ENCODE data around the gene FXYD5. TPM values are rescaled to one million over a fixed set of nuclear protein-coding genes. Genes with fewer than 3 reads are reported as not detected.

Gene FXYD5
- total RNA-seq, 4 donors from 2014 or later, result 5.2 to 23.3 (median 14.3) TPM

DNA sequence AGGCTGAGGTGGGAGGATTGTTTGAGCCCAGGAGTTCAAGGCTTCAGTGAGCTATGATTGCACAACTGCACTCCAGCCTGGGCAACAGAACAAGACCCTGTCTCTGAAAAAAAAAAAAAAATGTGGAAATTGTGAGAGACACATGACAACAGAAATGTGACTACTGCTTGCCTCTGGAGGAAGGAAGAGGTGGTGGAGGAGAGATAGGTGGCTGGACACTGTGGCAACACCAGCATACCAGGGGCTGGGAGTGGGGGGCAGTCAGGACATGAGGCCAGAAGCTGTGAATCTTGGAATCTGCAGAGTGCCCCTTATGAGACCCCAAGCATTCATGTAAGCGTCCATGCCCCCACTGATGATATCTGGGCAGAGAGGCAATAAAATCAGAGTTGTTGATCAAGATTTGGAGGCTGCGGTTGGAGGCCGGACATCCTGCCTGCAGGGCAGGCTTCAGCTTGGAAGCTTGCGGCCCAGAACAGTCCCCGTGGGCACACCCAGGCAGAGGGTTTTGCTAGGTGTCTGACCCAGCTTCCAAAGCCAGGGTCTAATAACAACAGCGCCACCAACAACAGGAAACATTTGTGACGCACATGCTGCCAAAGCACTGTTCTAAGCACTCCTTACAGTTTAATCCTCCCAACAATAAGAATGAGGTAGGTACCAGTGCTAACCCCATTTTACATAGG is 57.2 kb downstream of the FXYD5 start:
- TF ChIP-seq, protein P1, sequence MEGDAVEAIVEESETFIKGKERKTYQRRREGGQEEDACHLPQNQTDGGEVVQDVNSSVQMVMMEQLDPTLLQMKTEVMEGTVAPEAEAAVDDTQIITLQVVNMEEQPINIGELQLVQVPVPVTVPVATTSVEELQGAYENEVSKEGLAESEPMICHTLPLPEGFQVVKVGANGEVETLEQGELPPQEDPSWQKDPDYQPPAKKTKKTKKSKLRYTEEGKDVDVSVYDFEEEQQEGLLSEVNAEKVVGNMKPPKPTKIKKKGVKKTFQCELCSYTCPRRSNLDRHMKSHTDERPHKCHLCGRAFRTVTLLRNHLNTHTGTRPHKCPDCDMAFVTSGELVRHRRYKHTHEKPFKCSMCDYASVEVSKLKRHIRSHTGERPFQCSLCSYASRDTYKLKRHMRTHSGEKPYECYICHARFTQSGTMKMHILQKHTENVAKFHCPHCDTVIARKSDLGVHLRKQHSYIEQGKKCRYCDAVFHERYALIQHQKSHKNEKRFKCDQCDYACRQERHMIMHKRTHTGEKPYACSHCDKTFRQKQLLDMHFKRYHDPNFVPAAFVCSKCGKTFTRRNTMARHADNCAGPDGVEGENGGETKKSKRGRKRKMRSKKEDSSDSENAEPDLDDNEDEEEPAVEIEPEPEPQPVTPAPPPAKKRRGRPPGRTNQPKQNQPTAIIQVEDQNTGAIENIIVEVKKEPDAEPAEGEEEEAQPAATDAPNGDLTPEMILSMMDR (IDR thresholded peaks at IDR 0.05 in 4 of 5, conservative IDR thresholded peaks at IDR 0.05 in 1 of 5), result no peak
- peak; percentile 4 to 41 for TF ChIP-seq POLR2A (IDR thresholded peaks at IDR 0.05)
- in situ Hi-C loops (cut with MboI; ENCODE audit: low sequenced_read_pairs in 4 of 4) (no loop called here), intact Hi-C loops (cut with DNase I; ENCODE audit: low total_unique reads) (no loop called here)
- Histone ChIP-seq H3K36me3 (no peaks in the 10 kb centered on the region), H3K27ac (peak overlapping the region; percentile 41 to 79 (median 78)), H3K4me1 (peaks cover 12 to 19% of the 10 kb centered on the region in 2 donors), H3K9me3 (no peaks in the 10 kb centered on the region), H3K27me3 (no peaks in the 10 kb centered on the region), H3K4me3 (no peak overlapping the region)
- peak; percentile 49 to 64 for ATAC-seq
- DNase-seq, result peak; percentile 22 to 52

DNA sequence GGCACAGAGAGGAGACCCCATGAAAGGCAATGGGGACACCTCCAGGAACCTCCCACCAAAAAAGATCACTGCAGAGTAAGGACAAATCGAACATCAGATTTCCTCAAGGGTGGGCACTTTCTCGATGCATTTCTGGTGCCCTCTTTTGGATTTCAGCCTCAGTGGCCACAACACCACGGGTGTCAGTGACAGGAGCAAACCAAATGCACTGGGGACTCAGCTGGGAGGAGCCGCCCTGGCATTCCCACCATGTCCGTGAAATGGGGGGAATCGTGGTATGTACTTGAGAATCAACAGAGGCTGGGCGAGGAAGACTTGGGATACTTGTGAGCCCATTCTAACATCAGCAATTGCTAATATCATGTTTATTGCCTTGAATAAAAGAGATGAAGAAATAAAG is 57.7 kb downstream of the FXYD5 start:
- intact Hi-C loops (cut with DNase I; ENCODE audit: low total_unique reads), result no loop called here
- no peak for ATAC-seq
- TF ChIP-seq, protein P1 (IDR thresholded peaks at IDR 0.05 in 4 of 5, conservative IDR thresholded peaks at IDR 0.05 in 1 of 5), result no peak
- TF ChIP-seq POLR2A (IDR thresholded peaks at IDR 0.05), result no peak

DNA sequence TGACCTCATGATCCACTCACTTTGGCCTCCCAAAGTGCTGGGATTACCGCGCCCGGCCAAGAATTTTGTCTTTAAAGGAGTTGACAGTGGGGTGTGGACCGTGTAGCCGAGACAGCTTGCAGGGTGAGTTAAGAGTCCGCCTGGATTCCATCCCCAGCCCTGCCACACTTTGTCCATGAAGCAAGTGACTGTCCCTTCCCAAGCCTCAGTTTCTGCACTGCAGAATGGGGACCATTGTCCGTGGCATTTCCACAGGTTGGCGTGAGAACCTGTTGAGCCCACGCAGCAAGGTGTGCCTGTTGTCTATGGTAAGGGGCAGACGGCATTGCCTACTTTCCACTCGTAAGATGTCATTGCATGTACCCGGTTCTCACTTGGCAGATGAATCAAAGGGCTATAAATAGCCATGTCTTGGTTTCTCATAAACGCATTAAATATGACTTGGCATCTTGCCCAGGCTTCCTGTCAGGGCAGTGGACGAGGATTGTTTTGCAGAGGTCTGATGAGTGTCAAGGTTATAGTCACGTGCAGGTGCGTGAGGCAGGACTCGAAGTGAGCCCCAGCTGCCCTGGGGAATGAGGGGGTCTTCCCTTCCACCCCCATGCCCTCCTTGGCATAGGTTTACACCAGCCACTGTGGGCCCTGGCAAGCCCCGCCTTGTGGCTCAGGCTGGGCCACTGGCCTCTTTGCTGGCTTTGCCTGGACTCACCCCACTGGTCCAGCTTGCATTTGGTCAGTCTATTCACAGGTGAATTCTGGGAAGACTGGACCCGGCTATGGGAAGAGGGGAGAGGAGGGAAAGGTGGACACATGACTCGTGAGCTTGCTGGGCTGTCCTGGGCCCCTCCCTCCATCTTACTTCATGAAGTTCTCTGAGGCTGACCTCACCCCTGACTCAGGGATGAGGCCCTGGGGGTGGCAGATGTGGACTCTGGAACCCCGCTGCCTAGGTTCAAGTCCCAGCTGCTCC is 59.4 kb downstream of the FXYD5 start:
- no peak overlapping the region for H3K4me3 ChIP-seq
- intact Hi-C loops (cut with DNase I; ENCODE audit: low total_unique reads) (loop anchor here (2.0 kb wide), 1 partner anchor 55 kb away; the partner anchor contains the start of gene USF2), in situ Hi-C loops (cut with MboI; ENCODE audit: low sequenced_read_pairs in 4 of 4) (no loop called here)
- DNase-seq (peak; percentile 62 to 66), ATAC-seq (peak; percentile 82 to 91)
- peaks cover 12 to 19% of the 10 kb centered on the region in 2 donors for H3K4me1 ChIP-seq
- no peaks in the 10 kb centered on the region for H3K36me3 ChIP-seq
- H3K27me3 ChIP-seq, result no peaks in the 10 kb centered on the region
- peak in 1 of 2 donors; percentile 42 for TF ChIP-seq POLR2A (IDR thresholded peaks at IDR 0.05)
- TF ChIP-seq, protein P1 (IDR thresholded peaks at IDR 0.05 in 4 of 5, conservative IDR thresholded peaks at IDR 0.05 in 1 of 5), result no peak
- peak overlapping the region; percentile 65 to 79 (median 78) for H3K27ac ChIP-seq
- H3K9me3 ChIP-seq, result no peaks in the 10 kb centered on the region

More for the DNA sequence above, 57.7 kb downstream of the FXYD5 start:
- Histone ChIP-seq H3K9me3 (no peaks in the 10 kb centered on the region), H3K27ac (peak overlapping the region; percentile 39 to 79 (median 78)), H3K36me3 (no peaks in the 10 kb centered on the region), H3K4me3 (no peak overlapping the region), H3K27me3 (no peaks in the 10 kb centered on the region), H3K4me1 (peaks cover 12 to 19% of the 10 kb centered on the region in 2 donors)
- DNase-seq, result no peak
- in situ Hi-C loops (cut with MboI; ENCODE audit: low sequenced_read_pairs in 4 of 4), result no loop called here

DNA sequence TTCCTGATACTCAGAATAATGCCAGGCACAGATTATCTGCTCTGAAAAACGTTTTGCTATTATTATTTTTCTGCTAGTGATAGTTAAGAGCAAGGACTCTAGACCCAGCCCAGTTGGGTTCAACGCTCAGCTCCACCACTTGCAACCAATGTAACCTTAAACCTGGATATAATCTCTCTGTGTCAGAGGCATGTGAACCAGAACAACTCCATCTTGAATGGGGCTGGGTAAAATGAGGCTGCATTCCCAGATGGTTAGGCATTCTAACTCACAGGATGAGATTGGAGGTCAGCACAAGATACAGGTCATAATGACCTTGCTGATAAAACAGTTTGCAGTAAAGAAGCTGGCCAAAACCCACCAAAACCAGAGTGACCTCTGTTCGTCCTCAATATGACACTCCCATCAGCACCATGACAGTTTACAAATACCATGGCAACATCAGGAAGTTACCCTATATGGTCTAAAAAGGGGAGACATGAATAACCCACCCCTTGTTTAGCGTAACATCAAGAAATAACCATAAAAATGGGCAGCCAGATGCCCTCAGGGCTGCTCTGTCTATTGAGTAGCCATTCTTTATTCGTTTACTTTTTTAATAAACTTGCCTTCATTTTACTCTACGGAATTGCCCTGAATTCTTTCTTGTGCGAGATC is 60.4 kb downstream of the FXYD5 start:
- no peak for DNase-seq
- intact Hi-C loops (cut with DNase I; ENCODE audit: low total_unique reads), result loop anchor here (2.0 kb wide), 1 partner anchor 54 kb away; the partner anchor contains the start of gene USF2
- in situ Hi-C loops (cut with MboI; ENCODE audit: low sequenced_read_pairs in 4 of 4), result no loop called here
- no peaks in the 10 kb centered on the region for H3K9me3 ChIP-seq
- ATAC-seq, result no peak
- H3K4me3 ChIP-seq, result no peak overlapping the region
- no peaks in the 10 kb centered on the region for H3K36me3 ChIP-seq
- H3K27ac ChIP-seq, result peak overlapping the region in 3 of 4 donors; percentile 78 to 79 (median 79)
- TF ChIP-seq, protein P1 (IDR thresholded peaks at IDR 0.05 in 4 of 5, conservative IDR thresholded peaks at IDR 0.05 in 1 of 5), result no peak
- no peak for TF ChIP-seq POLR2A (IDR thresholded peaks at IDR 0.05)
- H3K4me1 ChIP-seq, result peaks cover 12 to 19% of the 10 kb centered on the region in 2 donors
- no peaks in the 10 kb centered on the region for H3K27me3 ChIP-seq
